Measurements from ENCODE around the gene BCOR.
A peak's percentile ranks its signal among the peaks of the same experiment; 100 is the strongest.

BCOR gene

DNA sequence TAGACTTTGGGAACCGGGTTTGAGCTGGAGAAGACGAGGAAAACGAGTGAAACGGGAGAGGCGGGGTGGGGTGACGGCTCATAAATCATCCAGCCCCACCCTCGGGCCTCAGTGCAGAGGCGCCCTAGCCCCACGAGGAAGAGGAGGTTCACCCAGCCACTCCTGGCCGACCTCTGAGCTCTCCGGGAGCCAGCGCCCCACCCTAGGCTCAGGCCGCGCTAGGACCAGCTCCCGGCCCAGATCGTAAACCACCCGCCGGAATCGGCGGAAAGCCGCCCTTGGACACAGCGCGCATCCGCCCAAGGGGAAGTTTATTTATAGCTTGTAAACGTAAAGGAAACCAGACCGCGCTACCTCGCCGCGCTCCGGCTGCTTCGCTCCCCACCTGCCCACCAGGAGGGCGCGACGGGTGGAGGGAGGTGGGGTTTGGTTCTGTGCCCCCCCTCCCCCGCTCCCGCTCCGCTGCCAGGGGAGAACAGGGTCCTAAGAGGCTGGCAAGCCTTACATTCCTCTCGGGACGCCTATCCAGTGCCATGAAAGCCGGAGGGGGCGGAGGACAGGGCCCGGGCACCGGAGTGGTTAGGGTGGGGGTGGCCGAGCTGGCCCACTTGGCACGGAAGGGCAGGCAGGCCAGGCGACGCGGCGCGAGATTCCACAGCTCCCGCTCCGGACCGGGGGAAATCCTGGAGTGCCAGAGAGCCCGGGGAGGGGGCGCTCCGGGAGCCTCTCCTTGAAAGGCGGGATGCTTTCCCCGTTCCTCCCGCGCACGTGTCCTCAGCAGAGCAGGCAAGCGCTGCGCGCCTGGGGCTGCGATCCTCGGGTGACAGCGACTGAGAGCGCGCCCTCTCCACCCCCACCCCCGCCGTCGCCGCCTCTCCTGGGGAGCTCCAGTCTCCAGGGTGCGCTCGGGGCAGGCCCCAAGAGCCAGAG is 84.2 kb downstream of the BCOR start:
- Histone ChIP-seq H3K9me3 (ENCODE audit: insufficient read depth, low read length, severe bottlenecking) (no peaks in the 10 kb centered on the region), H3K9ac (ENCODE audit: low read depth, low read length) (peak overlapping the region; percentile 73), H3K4me3 (ENCODE audit: low read depth in 1 of 2, low read length in 2 of 2) (peak overlapping the region; percentile 47 to 61; a peak in 3 of 4 replicates), H3K27me3 (ENCODE audit: insufficient read depth, low read length, poor library complexity) (no peaks in the 10 kb centered on the region), H4K20me1 (ENCODE audit: insufficient read depth, low read length) (no peaks in the 10 kb centered on the region), H3K4me2 (ENCODE audit: insufficient read depth, low read length) (peak overlapping the region; percentile 67), H3K4me1 (ENCODE audit: insufficient read depth, low read length) (peaks cover 11% of the 10 kb centered on the region), H3K36me3 (ENCODE audit: insufficient read depth, low read length) (no peaks in the 10 kb centered on the region), H3K27ac (ENCODE audit: low read length) (peak overlapping the region; percentile 75), H3K79me2 (ENCODE audit: insufficient read depth, low read length) (no peaks in the 10 kb centered on the region), H2AFZ (ENCODE audit: low read depth, low read length) (peak overlapping the region; percentile 73)
- DNase-seq (peak; percentile 50), ATAC-seq (ENCODE audit: insufficient read depth, low read depth) (peak; percentile 67)
- TF ChIP-seq EZH2 (IDR thresholded peaks at IDR 0.05; ENCODE audit: borderline replicate concordance, low read depth, low read length, severe bottlenecking), result no peak
- TF ChIP-seq CTCF (IDR thresholded peaks at IDR 0.05; ENCODE audit: borderline replicate concordance, extremely low read depth, low read length, poor library complexity, severe bottlenecking), result peak; percentile 3

DNA sequence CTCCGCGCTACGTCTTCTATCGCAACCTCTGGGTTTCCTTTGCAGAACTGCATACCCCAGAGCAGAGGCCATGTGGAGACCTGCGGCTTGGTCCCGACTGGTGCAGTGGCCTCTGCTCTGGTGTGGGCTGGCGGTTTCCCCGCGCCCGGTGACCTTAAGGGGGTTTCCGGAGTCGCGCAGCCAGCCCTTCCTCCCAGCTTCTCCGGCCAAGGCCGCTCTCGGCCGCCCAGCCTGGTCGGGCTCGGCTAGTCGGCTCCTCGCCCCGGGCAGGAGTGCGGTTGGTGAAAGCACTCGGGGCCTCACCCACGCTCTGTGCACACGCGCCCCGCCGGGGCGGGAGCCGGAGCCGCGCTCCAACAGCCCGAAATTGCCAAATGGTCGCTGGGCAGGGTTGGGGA is 84.9 kb downstream of the BCOR start:
- no peak overlapping the region for H3K9ac ChIP-seq (ENCODE audit: low read depth, low read length)
- H4K20me1 ChIP-seq (ENCODE audit: insufficient read depth, low read length), result no peaks in the 10 kb centered on the region
- TF ChIP-seq EZH2 (IDR thresholded peaks at IDR 0.05; ENCODE audit: borderline replicate concordance, low read depth, low read length, severe bottlenecking) (no peak), CTCF (IDR thresholded peaks at IDR 0.05; ENCODE audit: borderline replicate concordance, extremely low read depth, low read length, poor library complexity, severe bottlenecking) (no peak)
- H3K79me2 ChIP-seq (ENCODE audit: insufficient read depth, low read length), result no peaks in the 10 kb centered on the region
- H2AFZ ChIP-seq (ENCODE audit: low read depth, low read length), result no peak overlapping the region
- no peaks in the 10 kb centered on the region for H3K9me3 ChIP-seq (ENCODE audit: insufficient read depth, low read length, severe bottlenecking)
- no peak for ATAC-seq (ENCODE audit: insufficient read depth, low read depth)
- H3K27ac ChIP-seq (ENCODE audit: low read length), result no peak overlapping the region
- H3K36me3 ChIP-seq (ENCODE audit: insufficient read depth, low read length), result no peaks in the 10 kb centered on the region
- no peak overlapping the region for H3K4me3 ChIP-seq (ENCODE audit: low read depth in 1 of 2, low read length in 2 of 2)
- H3K4me2 ChIP-seq (ENCODE audit: insufficient read depth, low read length), result no peak overlapping the region; the same call in 1 of the 2 replicates
- no peak for DNase-seq
- H3K27me3 ChIP-seq (ENCODE audit: insufficient read depth, low read length, poor library complexity), result no peaks in the 10 kb centered on the region
- peaks cover 11% of the 10 kb centered on the region for H3K4me1 ChIP-seq (ENCODE audit: insufficient read depth, low read length)

- no peaks in the 10 kb centered on the region for H3K27me3 ChIP-seq (ENCODE audit: insufficient read depth, low read length, poor library complexity)
- H3K4me2 ChIP-seq (ENCODE audit: insufficient read depth, low read length), result no peak overlapping the region
- no peaks in the 10 kb centered on the region for H4K20me1 ChIP-seq (ENCODE audit: insufficient read depth, low read length)
- ATAC-seq (ENCODE audit: insufficient read depth, low read depth) (no peak), DNase-seq (no peak)
- no peak overlapping the region for H3K9ac ChIP-seq (ENCODE audit: low read depth, low read length)
- no peak overlapping the region for H3K27ac ChIP-seq (ENCODE audit: low read length)
- H3K79me2 ChIP-seq (ENCODE audit: insufficient read depth, low read length), result no peaks in the 10 kb centered on the region
- TF ChIP-seq EZH2 (IDR thresholded peaks at IDR 0.05; ENCODE audit: borderline replicate concordance, low read depth, low read length, severe bottlenecking) (no peak), CTCF (IDR thresholded peaks at IDR 0.05; ENCODE audit: borderline replicate concordance, extremely low read depth, low read length, poor library complexity, severe bottlenecking) (no peak)
- H2AFZ ChIP-seq (ENCODE audit: low read depth, low read length), result no peak overlapping the region
- H3K36me3 ChIP-seq (ENCODE audit: insufficient read depth, low read length), result no peaks in the 10 kb centered on the region
- H3K4me3 ChIP-seq (ENCODE audit: low read depth in 1 of 2, low read length in 2 of 2), result no peak overlapping the region
- H3K9me3 ChIP-seq (ENCODE audit: insufficient read depth, low read length, severe bottlenecking), result no peaks in the 10 kb centered on the region
- H3K4me1 ChIP-seq (ENCODE audit: insufficient read depth, low read length), result peaks cover 11% of the 10 kb centered on the region
Observed at GRCh38 chrX:40012039-40012867, 85.5 kb downstream of the BCOR start.

Measured in DND-41 (cell line).